HG03521 (cell line): ENCODE data around the gene PLEKHG4B.

Experiments
- ATAC-seq: cut with Tn5 transposase; IDR thresholded peaks from one replicate; pipeline ENCODE4 v1.9.1; 2021; ENCODE audit warnings: mild to moderate bottlenecking, moderate library complexity; ENCODE audit not compliant: unreplicated experiment

Gene PLEKHG4B

GRCh38 chr5:167982-168660 is 76.2 kb downstream of the PLEKHG4B start:
- no peak for ATAC-seq

- no peak for ATAC-seq
These were observed 77.2 kb downstream of the PLEKHG4B start for GRCh38 chr5:169071-169727.

GRCh38 chr5:169728-170094 is 77.7 kb downstream of the PLEKHG4B start:
- ATAC-seq, result no peak

- no peak for ATAC-seq
These were observed 79.2 kb downstream of the PLEKHG4B start for GRCh38 chr5:170971-171800.

- ATAC-seq, result no peak
These were observed 79.9 kb downstream of the PLEKHG4B start for GRCh38 chr5:171801-172331.

GRCh38 chr5:172421-172820 is 80.5 kb downstream of the PLEKHG4B start:
- ATAC-seq, result no peak

- ATAC-seq, result no peak
These were observed 80.9 kb downstream of the PLEKHG4B start for GRCh38 chr5:172841-173251.

- ATAC-seq, result no peak
These were observed 81.7 kb downstream of the PLEKHG4B start for GRCh38 chr5:173392-174290.

GRCh38 chr5:174291-174600 is 82.3 kb downstream of the PLEKHG4B start:
- no peak for ATAC-seq

GRCh38 chr5:174876-175465 is 83.0 kb downstream of the PLEKHG4B start:
- no peak for ATAC-seq

GRCh38 chr5:176296-176823 is 84.4 kb downstream of the PLEKHG4B start:
- ATAC-seq, result no peak

- no peak for ATAC-seq
These were observed 86.1 kb downstream of the PLEKHG4B start for GRCh38 chr5:178110-178509.

- ATAC-seq, result no peak
These were observed 87.4 kb downstream of the PLEKHG4B start for GRCh38 chr5:179401-179800.

GRCh38 chr5:180286-180918 is 88.4 kb downstream of the PLEKHG4B start:
- ATAC-seq, result no peak

- ATAC-seq, result no peak
These were observed 89.2 kb downstream of the PLEKHG4B start for GRCh38 chr5:181160-181559.

GRCh38 chr5:181566-181965 is 89.6 kb downstream of the PLEKHG4B start:
- ATAC-seq, result no peak

- no peak for ATAC-seq
These were observed 90.2 kb downstream of the PLEKHG4B start for GRCh38 chr5:182126-182525.

GRCh38 chr5:184471-184870 is 92.5 kb downstream of the PLEKHG4B start:
- ATAC-seq, result no peak
